HFFc6 (cell line): ENCODE data around the gene COL17A1. TPM values are rescaled to one million over a fixed set of nuclear protein-coding genes. Genes with fewer than 3 reads are reported as not detected.

Experiments used
- DNase-seq: peaks from one replicate; pipeline ENCODE4 v3.0.0-alpha.2; 2018
- H3K27ac Mint-ChIP-seq: 2 replicates; pipeline ENCODE4 v1.8.0; 2020; ENCODE audit warnings: mild to moderate bottlenecking, mixed read lengths
- H3K27me3 Mint-ChIP-seq: 2 replicates; pipeline ENCODE4 v1.8.0; 2021; ENCODE audit warnings: mild to moderate bottlenecking, moderate library complexity, mixed read lengths; ENCODE audit not compliant: insufficient read depth
- H3K36me3 Mint-ChIP-seq: 2 replicates; pipeline ENCODE4 v1.8.0; 2021; ENCODE audit warnings: low read depth, mixed read lengths
- H3K4me1 Mint-ChIP-seq: 2 replicates; pipeline ENCODE4 v1.8.0; 2020; ENCODE audit warnings: low read depth, mixed read lengths
- H3K4me3 Mint-ChIP-seq: 2 replicates; pipeline ENCODE4 v1.8.0; 2020; ENCODE audit warnings: mild to moderate bottlenecking, moderate library complexity, mixed read lengths
- H3K9me3 Mint-ChIP-seq: 2 replicates; pipeline ENCODE4 v1.8.0; 2020; ENCODE audit warnings: mild to moderate bottlenecking, mixed read lengths
- CTCF ChIP-seq: fragments of 200-600 bp; sonication (generic); IDR thresholded peaks from 2 replicates; pipeline ENCODE4 v1.5.0; 2021; ENCODE audit warnings: antibody characterized with exemption, mild to moderate bottlenecking
- long read RNA-seq: library from polyadenylated mRNA; unstranded; transcript quantifications from one replicate; pipeline ENCODE4 v2.0.0, GENCODE V29; 2019
- total RNA-seq, 6 experiments: library from RNA; stranded (reverse); fragmentation: NEBNext Ultra II Directional; extraction: Animal tissue kit (Norgen Biotek cat#: 25700); gene quantifications; 2 replicates in 1 of 6; 3 replicates in 5 of 6; pipeline ENCODE4 v1.2.3, GENCODE V29; 2021

The COL17A1 gene
- total RNA-seq: 1 to 10 TPM in 2 of 6 experiments, under 1 TPM in 4; 0.23 to 1.5 (median 0.66) TPM
- long read RNA-seq: 0 reads

- H3K27ac Mint-ChIP-seq: no peak within 1 kb of the TSS
- TF ChIP-seq CTCF: no peak
Observed at GRCh38 chr10:104085801-104086400, at the start of gene COL17A1. COL17A1 (minus strand) TSS chr10:104085880; CDS start chr10:104080673, 5,207 bp downstream.

GRCh38 chr10:104130041-104130440 lies 44.4 kb upstream of the COL17A1 start:
- Mint-ChIP-seq H3K36me3 (no peaks in the 10 kb centered on the region; the same call in 1 of the 2 replicates), H3K27me3 (peaks cover 6% of the 10 kb centered on the region), H3K4me1 (peaks cover 7% of the 10 kb centered on the region), H3K27ac (no peak overlapping the region), H3K4me3 (no peak overlapping the region), H3K9me3 (no peaks in the 10 kb centered on the region)
- DNase-seq: no peak
- TF ChIP-seq CTCF: no peak

More at GRCh38 chr10:104085801-104086400, at the start of gene COL17A1:
- peaks cover 2% of the 10 kb centered on the region for H3K9me3 Mint-ChIP-seq
- peaks cover 4% of the 10 kb centered on the region for H3K36me3 Mint-ChIP-seq
- no peak for DNase-seq
- H3K27me3 Mint-ChIP-seq: no peaks in the 10 kb centered on the region; the same call in none of the 2 replicates
- no peak within 1 kb of the TSS for H3K4me3 Mint-ChIP-seq
- peaks cover 20% of the 10 kb centered on the region for H3K4me1 Mint-ChIP-seq

GRCh38 chr10:104128214-104128613 lies 42.5 kb upstream of the COL17A1 start:
- Mint-ChIP-seq H3K27ac (no peak overlapping the region), H3K9me3 (no peaks in the 10 kb centered on the region), H3K27me3 (peaks cover 3% of the 10 kb centered on the region), H3K4me1 (peaks cover 13% of the 10 kb centered on the region), H3K36me3 (no peaks in the 10 kb centered on the region; the same call in 1 of the 2 replicates), H3K4me3 (no peak overlapping the region)
- TF ChIP-seq CTCF: no peak
- peak; percentile 16 for DNase-seq

- Mint-ChIP-seq H3K9me3 (no peaks in the 10 kb centered on the region), H3K4me3 (no peak overlapping the region), H3K36me3 (no peaks in the 10 kb centered on the region; the same call in 1 of the 2 replicates), H3K4me1 (peaks cover 21% of the 10 kb centered on the region), H3K27me3 (peaks cover 3% of the 10 kb centered on the region; the same call in 1 of the 2 replicates), H3K27ac (no peak overlapping the region)
- peak; percentile 57 for TF ChIP-seq CTCF
- no peak for DNase-seq
Observed at GRCh38 chr10:104127411-104127810, 41.7 kb upstream of the COL17A1 start.

GRCh38 chr10:104123397-104123796 lies 37.7 kb upstream of the COL17A1 start:
- no peaks in the 10 kb centered on the region for H3K9me3 Mint-ChIP-seq
- no peaks in the 10 kb centered on the region; the same call in 1 of the 2 replicates for H3K27me3 Mint-ChIP-seq
- DNase-seq: peak; percentile 32
- peaks cover 40% of the 10 kb centered on the region for H3K4me1 Mint-ChIP-seq
- peak overlapping the region; percentile 89 for H3K4me3 Mint-ChIP-seq
- no peaks in the 10 kb centered on the region; the same call in 1 of the 2 replicates for H3K36me3 Mint-ChIP-seq
- H3K27ac Mint-ChIP-seq: no peak overlapping the region; the same call in 1 of the 2 replicates
- peak; percentile 74 for TF ChIP-seq CTCF
